ENCODE measurements around the gene DNAJC16.

DNA sequence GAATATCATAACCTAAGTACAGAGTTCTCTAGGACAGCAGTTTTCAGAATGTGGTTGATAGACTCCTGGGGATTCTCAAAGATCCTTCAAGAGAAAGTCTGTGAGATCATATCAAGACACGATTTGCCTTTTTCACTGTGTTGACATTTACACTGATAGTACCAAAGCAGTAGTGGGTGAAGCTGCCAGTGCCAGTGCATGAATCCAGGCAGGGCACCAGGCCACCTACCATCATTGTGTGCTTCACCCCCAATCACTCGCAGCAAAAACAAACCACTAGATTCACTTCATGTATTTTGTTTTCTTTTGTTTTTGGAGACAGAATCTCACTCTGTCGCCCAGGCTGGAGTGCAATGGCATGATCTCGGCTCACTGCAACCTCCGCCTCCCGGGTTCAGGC lies 23.9 kb downstream of the DNAJC16 start:
- TF ChIP-seq, protein P1, sequence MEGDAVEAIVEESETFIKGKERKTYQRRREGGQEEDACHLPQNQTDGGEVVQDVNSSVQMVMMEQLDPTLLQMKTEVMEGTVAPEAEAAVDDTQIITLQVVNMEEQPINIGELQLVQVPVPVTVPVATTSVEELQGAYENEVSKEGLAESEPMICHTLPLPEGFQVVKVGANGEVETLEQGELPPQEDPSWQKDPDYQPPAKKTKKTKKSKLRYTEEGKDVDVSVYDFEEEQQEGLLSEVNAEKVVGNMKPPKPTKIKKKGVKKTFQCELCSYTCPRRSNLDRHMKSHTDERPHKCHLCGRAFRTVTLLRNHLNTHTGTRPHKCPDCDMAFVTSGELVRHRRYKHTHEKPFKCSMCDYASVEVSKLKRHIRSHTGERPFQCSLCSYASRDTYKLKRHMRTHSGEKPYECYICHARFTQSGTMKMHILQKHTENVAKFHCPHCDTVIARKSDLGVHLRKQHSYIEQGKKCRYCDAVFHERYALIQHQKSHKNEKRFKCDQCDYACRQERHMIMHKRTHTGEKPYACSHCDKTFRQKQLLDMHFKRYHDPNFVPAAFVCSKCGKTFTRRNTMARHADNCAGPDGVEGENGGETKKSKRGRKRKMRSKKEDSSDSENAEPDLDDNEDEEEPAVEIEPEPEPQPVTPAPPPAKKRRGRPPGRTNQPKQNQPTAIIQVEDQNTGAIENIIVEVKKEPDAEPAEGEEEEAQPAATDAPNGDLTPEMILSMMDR (IDR thresholded peaks at IDR 0.05; ENCODE audit: low read length): no peak
- TF ChIP-seq EZH2 (optimal IDR thresholded peaks at IDR 0.05; ENCODE audit: low read depth, low read length): no peak

Data from MM.1S (cell line).